HG03469 (cell line): ENCODE measurements around the gene RFC3.
A peak's percentile ranks its signal among the peaks of the same experiment; 100 is the strongest.
"Not testable (repeated sequence)": the region's sequence is repeated elsewhere in the genome, so short reads cannot be mapped to it uniquely, and the experiment has no call there.

Experiments used
- ATAC-seq: cut with Tn5 transposase; IDR thresholded peaks from one replicate; pipeline ENCODE4 v1.9.1; 2021; ENCODE audit warnings: mild to moderate bottlenecking, moderate library complexity, moderate number of reproducible peaks; ENCODE audit not compliant: unreplicated experiment

Gene RFC3

GRCh38 chr13:33817901-33818706 lies at the start of gene RFC3:
TSS of gene RFC3 (plus strand) at chr13:33818149. CDS start at chr13:33818179, 30 bp downstream.
- peak; percentile 86 for ATAC-seq

- ATAC-seq = no peak
Measured at GRCh38 chr13:33771296-33771695, 46.7 kb upstream of the RFC3 start.

GRCh38 chr13:33773790-33774462 lies 44.0 kb upstream of the RFC3 start:
- no peak for ATAC-seq

- no peak for ATAC-seq
Measured at GRCh38 chr13:33775339-33776108, 42.4 kb upstream of the RFC3 start.

GRCh38 chr13:33776239-33776881 lies 41.6 kb upstream of the RFC3 start:
- no peak for ATAC-seq

GRCh38 chr13:33782631-33783030 lies 35.3 kb upstream of the RFC3 start:
- no peak for ATAC-seq

GRCh38 chr13:33783212-33783611 lies 34.7 kb upstream of the RFC3 start:
- not testable (repeated sequence) for ATAC-seq

- no peak for ATAC-seq
Measured at GRCh38 chr13:33784738-33785137, 33.2 kb upstream of the RFC3 start.

- ATAC-seq = no peak
Measured at GRCh38 chr13:33785384-33785783, 32.6 kb upstream of the RFC3 start.

GRCh38 chr13:33787051-33787591 lies 30.8 kb upstream of the RFC3 start:
- ATAC-seq = no peak

GRCh38 chr13:33789066-33789606 lies 28.8 kb upstream of the RFC3 start:
- no peak for ATAC-seq

- ATAC-seq = no peak
Measured at GRCh38 chr13:33789739-33790138, 28.2 kb upstream of the RFC3 start.

- ATAC-seq = no peak
Measured at GRCh38 chr13:33793726-33794125, 24.2 kb upstream of the RFC3 start.

GRCh38 chr13:33794576-33794975 lies 23.4 kb upstream of the RFC3 start:
- no peak for ATAC-seq

GRCh38 chr13:33796095-33796494 lies 21.9 kb upstream of the RFC3 start:
- no peak for ATAC-seq

- no peak for ATAC-seq
Measured at GRCh38 chr13:33797622-33798021, 20.3 kb upstream of the RFC3 start.

- no peak for ATAC-seq
Measured at GRCh38 chr13:33798023-33798422, 19.9 kb upstream of the RFC3 start.

GRCh38 chr13:33799950-33800592 lies 17.9 kb upstream of the RFC3 start:
- no peak for ATAC-seq

- ATAC-seq = no peak
Measured at GRCh38 chr13:33800646-33801186, 17.2 kb upstream of the RFC3 start.
